ENCODE measurements around the gene DHH. TPM values are rescaled to one million over a fixed set of nuclear protein-coding genes. Genes with fewer than 3 reads are reported as not detected.

DHH gene
- total RNA-seq, 2 experiments from 2014 or later, result 0.14 TPM; not detected in 1

DNA sequence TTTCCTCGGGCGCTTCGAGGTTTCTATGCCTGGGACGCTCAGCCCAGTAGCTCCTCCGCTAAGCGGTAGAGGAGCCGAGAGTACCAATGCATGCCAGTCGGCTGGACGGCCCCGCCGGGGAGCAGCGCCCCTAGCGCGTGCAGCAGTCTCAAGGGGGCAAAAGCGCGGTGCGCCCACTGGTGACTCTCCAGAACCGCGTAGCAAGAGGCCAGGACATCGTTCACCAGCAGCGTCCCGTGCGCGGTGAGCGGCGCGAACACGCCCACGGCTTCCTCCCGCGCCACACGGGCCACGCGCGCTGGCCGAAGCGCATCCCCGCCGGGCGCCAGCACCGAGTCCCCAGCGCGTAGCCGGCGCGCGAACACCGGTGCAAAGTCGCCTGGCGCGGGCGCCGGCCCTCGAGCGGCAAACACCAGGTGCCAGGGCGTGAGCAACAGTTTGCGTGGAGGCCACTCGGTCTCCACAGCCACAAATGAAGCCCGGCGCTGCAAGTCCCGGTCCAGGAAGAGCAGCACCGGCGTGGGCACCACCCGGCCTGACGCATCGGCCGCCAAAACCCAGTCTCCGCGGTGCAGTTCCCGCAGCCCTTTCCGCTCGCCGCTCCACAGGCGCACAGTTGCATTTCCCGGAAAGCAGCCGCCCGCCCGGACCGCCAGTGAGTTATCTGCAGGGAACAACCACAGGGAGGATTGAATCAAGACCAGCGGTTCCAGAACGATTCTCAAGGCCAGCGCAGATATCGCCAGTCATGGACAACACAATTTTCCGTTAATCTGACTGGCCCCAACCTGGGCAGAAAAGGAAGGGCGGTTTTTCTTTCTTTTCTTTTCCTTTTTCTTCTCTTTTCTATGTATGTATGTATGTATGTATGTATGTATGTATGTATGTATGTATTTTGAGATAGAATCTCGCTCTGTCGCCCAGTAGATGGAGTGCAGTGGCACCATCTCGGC, 4.5 kb downstream of the DHH start:
- POLR2A ChIA-PET, result interaction anchor here (1.0 to 4.1 kb wide), 6 partner anchors 8 to 40 kb away, joined by 3 to 29 read pairs (median 8); partner anchors contain the start of genes RHEBL1 and TUBA1B
- Mint-ChIP-seq H3K27me3 (peaks cover 59% of the 10 kb centered on the region), H3K36me3 (ENCODE audit: low read depth) (no peaks in the 10 kb centered on the region), H3K4me1 (ENCODE audit: low read depth) (peaks cover 50% of the 10 kb centered on the region), H3K4me3 (peak overlapping the region; percentile 62), H3K9me3 (no peaks in the 10 kb centered on the region), H3K27ac (no peak overlapping the region)
- TF ChIP-seq, protein P1, sequence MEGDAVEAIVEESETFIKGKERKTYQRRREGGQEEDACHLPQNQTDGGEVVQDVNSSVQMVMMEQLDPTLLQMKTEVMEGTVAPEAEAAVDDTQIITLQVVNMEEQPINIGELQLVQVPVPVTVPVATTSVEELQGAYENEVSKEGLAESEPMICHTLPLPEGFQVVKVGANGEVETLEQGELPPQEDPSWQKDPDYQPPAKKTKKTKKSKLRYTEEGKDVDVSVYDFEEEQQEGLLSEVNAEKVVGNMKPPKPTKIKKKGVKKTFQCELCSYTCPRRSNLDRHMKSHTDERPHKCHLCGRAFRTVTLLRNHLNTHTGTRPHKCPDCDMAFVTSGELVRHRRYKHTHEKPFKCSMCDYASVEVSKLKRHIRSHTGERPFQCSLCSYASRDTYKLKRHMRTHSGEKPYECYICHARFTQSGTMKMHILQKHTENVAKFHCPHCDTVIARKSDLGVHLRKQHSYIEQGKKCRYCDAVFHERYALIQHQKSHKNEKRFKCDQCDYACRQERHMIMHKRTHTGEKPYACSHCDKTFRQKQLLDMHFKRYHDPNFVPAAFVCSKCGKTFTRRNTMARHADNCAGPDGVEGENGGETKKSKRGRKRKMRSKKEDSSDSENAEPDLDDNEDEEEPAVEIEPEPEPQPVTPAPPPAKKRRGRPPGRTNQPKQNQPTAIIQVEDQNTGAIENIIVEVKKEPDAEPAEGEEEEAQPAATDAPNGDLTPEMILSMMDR (IDR thresholded peaks at IDR 0.05), result no peak
- intact Hi-C loops (cut with micrococcal nuclease), result loop anchor here (5.0 to 10.0 kb wide), 2 partner anchors 93 to 145 kb away; partner anchors contain the start of gene DDN
- no peak for ATAC-seq
- CTCF ChIA-PET, result interaction anchor here (0.6 to 10.5 kb wide), 22 partner anchors 9 to 207 kb away, joined by 3 to 220 read pairs (median 16); partner anchors contain the start of genes LMBR1L, RHEBL1, TUBA1B and WNT1
- peak; percentile 50 for DNase-seq

DNA sequence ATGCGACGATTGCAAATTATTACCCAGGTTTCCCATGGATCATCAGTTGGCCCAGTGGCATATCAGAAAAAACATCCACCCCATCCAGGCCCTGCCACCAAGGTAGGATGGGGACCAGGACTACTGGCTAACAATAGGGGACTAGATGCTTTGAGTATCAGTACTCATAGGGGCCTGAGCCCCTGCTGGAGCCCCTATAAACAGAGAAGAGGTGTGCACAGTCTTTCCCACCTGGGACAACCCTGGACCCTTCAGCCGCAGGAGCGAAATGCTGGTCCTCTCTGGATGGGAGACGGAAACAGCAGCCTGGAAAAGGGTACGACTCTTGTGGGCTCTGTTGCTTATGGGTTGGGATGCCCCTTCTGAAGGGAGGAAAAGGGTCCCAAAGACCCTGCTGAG, 5.7 kb downstream of the DHH start:
- TF ChIP-seq, protein P1 (IDR thresholded peaks at IDR 0.05), result no peak
- ATAC-seq (no peak), DNase-seq (no peak)
- POLR2A ChIA-PET, result interaction anchor here (0.6 to 4.1 kb wide), 10 partner anchors 9 to 176 kb away, joined by 3 to 29 read pairs (median 4); partner anchors contain the start of genes KMT2D, RHEBL1, TUBA1B and TUBA1C
- CTCF ChIA-PET, result interaction anchor here (0.6 to 6.5 kb wide), 55 partner anchors 9 to 449 kb away, joined by 3 to 161 read pairs (median 5); partner anchors contain the start of genes KCNH3, KMT2D, LMBR1L and PRPH
- Mint-ChIP-seq H3K9me3 (no peaks in the 10 kb centered on the region), H3K4me3 (no peak overlapping the region), H3K36me3 (ENCODE audit: low read depth) (no peaks in the 10 kb centered on the region), H3K4me1 (ENCODE audit: low read depth) (peaks cover 49% of the 10 kb centered on the region), H3K27ac (no peak overlapping the region), H3K27me3 (peaks cover 51% of the 10 kb centered on the region)
- intact Hi-C loops (cut with micrococcal nuclease), result no loop called here

DNA sequence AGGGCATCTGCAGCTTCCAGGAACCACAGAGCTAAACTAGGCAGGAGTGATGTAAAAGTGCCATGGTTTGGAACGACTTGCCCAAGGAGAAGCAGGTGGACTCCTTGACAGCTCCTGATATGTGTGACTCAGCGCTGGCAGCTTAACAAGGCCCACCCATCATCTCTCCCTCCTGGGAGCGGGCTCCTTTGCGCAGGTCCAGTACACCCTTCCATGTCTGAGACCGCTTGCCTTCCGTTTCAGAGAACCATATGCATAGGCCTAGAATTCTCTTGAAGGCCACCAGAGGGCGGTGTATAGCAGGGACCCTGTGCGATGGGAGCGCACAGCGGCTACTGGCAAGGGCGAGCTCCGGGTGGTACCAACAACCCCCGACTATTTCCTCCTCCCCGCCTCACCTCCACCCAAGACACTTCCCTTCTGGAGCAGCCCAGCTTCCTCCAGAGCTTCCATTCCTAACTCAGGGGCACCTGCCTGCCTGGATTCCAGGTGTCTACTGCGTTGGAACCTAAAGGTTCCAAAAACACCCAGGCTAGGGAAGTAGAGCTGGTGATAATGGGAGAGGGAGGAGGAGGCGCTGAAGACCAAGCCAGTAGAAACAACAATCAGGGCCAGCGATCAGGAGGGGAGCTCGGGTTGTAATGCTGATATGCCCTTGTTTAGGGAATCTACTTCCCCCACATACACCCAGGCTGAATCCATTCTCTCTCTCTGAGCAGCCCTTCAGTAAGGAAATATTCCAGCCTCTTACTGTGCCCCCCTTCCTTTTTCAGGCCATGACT, 6.3 kb downstream of the DHH start:
- Mint-ChIP-seq H3K4me1 (ENCODE audit: low read depth) (peaks cover 43% of the 10 kb centered on the region), H3K27ac (no peak overlapping the region), H3K27me3 (peaks cover 45% of the 10 kb centered on the region), H3K36me3 (ENCODE audit: low read depth) (no peaks in the 10 kb centered on the region), H3K9me3 (no peaks in the 10 kb centered on the region), H3K4me3 (no peak overlapping the region)
- intact Hi-C loops (cut with micrococcal nuclease), result no loop called here
- ATAC-seq, result peak; percentile 95
- ChIA-PET POLR2A (interaction anchor here (0.6 to 4.1 kb wide), 13 partner anchors 10 to 983 kb away, joined by 3 to 29 read pairs (median 4); partner anchors contain the start of genes KMT2D, RHEBL1, SENP1 and TUBA1B), CTCF (interaction anchor here (0.6 to 6.5 kb wide), 62 partner anchors 9 to 450 kb away, joined by 3 to 161 read pairs (median 4); partner anchors contain the start of genes ARF3, KCNH3, KMT2D and LMBR1L)
- TF ChIP-seq, protein P1 (IDR thresholded peaks at IDR 0.05), result peak; percentile 88
- peak; percentile 81 for DNase-seq

DNA sequence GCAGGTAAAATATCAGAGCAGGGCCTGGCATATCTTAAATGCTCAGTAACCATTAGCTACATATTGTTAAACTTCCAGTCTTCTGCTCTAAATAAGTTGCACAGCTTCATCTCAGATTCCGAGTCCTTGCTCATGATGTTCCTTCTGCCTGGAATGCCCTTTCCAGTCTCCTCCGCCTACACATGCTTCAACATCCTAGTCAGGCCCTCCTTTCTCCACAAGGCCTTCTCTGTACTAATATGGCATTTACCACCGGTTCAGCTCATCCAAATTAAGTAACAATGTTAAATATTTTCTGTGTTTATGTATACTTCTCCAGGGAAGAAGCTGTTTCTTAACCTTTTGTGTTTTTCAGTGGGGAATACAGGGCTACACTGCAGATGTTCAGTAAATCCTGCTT, 8.5 kb downstream of the DHH start:
- TF ChIP-seq, protein P1 (IDR thresholded peaks at IDR 0.05), result no peak
- no peak for ATAC-seq
- H3K27ac Mint-ChIP-seq, result no peak overlapping the region
- H3K36me3 Mint-ChIP-seq (ENCODE audit: low read depth), result no peaks in the 10 kb centered on the region
- peaks cover 28% of the 10 kb centered on the region for H3K4me1 Mint-ChIP-seq (ENCODE audit: low read depth)
- no peaks in the 10 kb centered on the region for H3K9me3 Mint-ChIP-seq
- intact Hi-C loops (cut with micrococcal nuclease), result no loop called here
- no peak for DNase-seq
- H3K27me3 Mint-ChIP-seq, result peaks cover 25% of the 10 kb centered on the region
- ChIA-PET POLR2A (interaction anchor here (1.4 to 4.1 kb wide), 3 partner anchors 11 to 44 kb away, joined by 5 to 29 read pairs (median 6); partner anchors contain the start of genes RHEBL1 and TUBA1B), CTCF (interaction anchor here (1.0 to 6.5 kb wide), 12 partner anchors 6 to 147 kb away, joined by 3 to 161 read pairs (median 18); partner anchors contain the start of genes DHH, LMBR1L and RHEBL1)
- no peak overlapping the region for H3K4me3 Mint-ChIP-seq

Data from activated CD8-positive, alpha-beta T cell treated with anti-CD3 and anti-CD28 coated beads for 36 hours (primary cell).